D341Med (cell line): Measurements from ENCODE around the gene CD300LD.
"Not testable (repeated sequence)": the region's sequence is repeated elsewhere in the genome, so short reads cannot be mapped to it uniquely, and the experiment has no call there.

Experiments used
- DNase-seq: peaks from one replicate; pipeline ENCODE4 v3.0.0; 2012; ENCODE audit warnings: low spot score

Gene CD300LD

DNA sequence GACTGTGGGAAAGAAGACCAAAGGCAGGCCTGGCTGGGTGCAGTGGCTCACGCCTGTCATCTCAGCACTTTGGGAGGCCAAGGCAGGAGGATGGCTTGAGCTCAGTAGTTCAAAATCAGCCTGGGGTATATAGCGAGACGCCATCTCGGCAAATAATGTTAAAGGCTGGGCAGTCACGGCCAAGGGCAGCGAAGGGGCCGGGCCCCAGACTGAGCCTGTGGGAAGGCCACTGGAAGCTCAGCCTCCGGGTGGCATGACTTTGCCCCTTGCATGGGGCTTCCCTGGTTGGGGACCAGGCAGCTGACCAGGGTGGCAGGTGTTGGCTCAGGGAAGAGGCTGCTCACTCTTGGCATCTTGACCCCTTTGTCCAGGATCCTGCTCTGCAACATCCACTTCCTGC lies 14.0 kb upstream of the CD300LD start:
- DNase-seq, result no peak

- no peak for DNase-seq
Measured at GRCh38 chr17:74605361-74605760, 13.3 kb upstream of the CD300LD start.

- no peak for DNase-seq
Measured at GRCh38 chr17:74604761-74605160, 12.7 kb upstream of the CD300LD start.

DNA sequence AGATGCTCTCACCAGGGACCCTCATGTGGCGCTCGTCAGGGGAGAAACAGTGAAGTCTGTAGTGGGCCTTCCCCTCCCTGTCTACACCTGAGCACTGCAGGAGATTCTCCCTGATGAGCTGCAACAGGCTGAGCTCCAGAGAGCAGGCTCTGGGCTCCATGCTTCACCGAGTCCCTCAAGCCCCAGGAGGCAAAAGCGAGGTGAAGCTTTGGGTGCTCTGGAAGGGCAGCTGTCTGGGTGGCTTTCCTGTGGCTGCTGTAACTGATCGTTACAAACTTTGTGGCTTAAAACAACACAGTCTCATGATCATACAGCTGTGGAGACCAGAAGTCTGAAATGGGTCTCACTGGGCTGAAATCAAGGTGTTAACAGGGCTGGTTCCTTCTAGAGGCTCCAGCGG lies 12.1 kb upstream of the CD300LD start:
- DNase-seq, result no peak

GRCh38 chr17:74603746-74604145 lies 11.7 kb upstream of the CD300LD start:
- no peak for DNase-seq

DNA sequence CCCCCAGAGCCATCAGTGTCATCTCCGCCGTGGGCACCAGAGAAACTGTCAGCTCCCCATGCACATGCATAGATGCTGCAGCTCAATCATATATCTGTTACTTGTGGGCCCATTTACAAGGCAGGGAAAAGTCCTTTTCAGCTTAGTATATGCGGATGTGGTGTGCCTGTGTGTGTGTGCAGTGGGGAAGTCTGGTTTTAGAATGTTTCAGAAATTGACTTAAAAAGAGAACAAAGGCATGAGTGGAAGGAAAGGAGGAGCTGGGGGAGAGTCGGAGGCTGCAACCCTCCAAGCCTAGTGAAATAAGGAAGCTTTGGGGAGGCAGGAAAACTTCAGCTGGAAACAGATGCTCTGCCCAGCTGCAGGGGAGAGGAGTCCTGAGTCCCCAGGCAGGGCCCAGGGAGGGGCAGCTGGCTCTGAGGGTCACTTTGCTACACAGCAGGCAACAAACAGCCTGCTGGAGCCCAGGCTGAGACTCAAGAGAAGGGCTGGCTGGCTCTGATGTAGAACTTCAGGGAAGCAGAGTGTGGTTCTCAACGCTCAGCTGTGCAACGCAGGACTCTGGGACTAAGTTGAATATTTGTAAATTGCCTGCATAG lies 11.1 kb upstream of the CD300LD start:
- DNase-seq, result no peak

- DNase-seq, result peak; percentile 74
Measured at GRCh38 chr17:74601944-74602572, 10.0 kb upstream of the CD300LD start.

GRCh38 chr17:74599448-74599939 lies 7.4 kb upstream of the CD300LD start:
- DNase-seq, result no peak

GRCh38 chr17:74599023-74599399 lies 6.9 kb upstream of the CD300LD start:
- DNase-seq, result no peak

GRCh38 chr17:74598346-74599022 lies 6.4 kb upstream of the CD300LD start:
- no peak for DNase-seq

- no peak for DNase-seq
Measured at GRCh38 chr17:74597069-74597790, 5.1 kb upstream of the CD300LD start.

DNA sequence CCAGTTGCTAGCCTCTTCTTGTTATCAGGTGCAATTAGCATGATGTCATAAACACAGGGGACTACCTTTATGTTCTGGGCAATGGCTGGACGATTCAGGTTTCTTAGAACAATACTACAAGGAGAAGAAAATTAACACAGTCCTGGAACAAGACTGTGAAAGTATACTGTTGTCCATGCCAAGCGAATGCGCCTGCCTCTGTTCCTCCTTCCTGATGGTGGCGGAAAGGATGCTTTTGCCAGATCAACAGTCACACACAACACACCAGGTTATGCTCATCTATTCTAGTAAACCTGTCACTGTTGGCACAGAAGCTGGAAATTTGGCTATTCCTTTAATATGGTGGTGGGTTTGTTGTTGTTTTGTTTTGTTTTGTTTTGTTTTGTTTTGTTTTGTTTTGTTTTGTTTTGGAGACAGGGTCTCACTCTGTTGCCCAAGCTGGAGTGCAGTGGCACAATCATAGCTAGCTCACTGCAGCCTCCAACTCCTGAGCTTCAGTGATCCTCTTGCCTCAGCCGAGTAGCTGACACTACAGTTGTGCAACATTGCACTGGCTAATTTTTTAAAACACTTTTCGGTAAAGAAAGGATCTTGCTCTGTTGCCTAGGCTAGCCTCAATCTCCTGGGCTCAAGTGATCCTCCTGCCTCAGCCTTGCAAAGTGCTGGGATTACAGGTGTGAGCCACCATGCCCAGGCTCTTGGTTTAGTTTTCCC lies 3.1 kb upstream of the CD300LD start:
- DNase-seq, result no peak

- no peak for DNase-seq
Measured at GRCh38 chr17:74591503-74591902, 580 bp downstream of the CD300LD start.

DNA sequence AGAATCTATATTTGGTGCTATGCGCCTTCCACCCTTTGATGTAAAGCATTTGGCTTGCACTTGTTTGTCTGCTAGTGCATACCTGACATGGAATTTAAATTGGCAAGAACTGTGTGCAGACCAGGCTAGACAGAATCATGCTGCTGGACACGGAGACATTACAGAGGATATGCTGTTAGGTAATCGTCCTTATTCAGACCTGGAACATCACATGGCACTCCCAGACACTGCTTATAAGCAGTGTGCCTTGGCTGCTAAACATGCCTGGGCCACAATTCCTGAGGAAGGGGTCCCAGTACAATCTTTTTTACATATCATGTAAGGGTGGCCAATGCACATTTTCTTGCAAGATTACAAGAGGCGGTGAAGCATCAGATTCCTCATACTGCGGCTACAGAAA lies 6.4 kb downstream of the CD300LD start:
- DNase-seq, result no peak

GRCh38 chr17:74584292-74585060 lies 7.6 kb downstream of the CD300LD start:
- no peak for DNase-seq

DNA sequence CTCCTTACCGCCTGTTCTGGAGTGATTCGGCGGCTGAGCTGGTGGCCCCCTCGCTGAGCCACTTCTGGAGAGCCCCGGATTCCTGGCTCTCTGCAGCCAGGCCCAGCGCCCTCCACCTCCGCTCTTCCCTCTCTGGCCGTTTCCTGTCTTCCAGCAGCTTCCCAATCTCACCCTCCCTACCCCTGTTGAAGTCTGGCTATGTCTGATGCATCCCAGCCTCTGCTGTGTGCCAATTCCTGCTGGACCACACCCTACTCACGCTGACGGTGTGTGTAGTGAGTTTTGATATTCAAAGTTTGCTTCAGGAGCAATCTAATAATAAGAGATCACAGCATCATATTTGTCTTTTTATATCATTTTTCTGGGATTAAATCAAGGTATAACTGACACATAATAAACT lies 9.4 kb downstream of the CD300LD start:
- DNase-seq, result no peak

DNA sequence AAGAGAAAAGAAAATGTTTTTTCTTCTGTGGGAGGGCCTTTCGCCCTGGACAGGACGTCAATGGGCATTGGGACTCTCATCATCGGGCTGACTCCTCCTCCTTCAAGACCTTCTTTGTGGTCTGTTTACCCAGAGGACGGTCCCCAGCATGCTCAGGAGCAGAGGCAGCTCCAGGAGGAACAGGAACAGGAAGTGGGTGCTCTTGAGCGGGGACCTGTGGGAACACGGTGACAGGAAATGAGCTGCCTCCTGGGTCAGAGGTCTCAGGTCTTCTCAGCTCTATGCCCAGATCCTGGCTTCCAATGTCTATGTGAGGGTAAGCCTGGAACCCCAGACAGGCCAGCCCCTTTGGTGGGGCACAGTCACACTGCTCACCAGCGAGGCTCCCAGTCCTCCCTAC lies 12.2 kb downstream of the CD300LD start:
- no peak for DNase-seq

DNA sequence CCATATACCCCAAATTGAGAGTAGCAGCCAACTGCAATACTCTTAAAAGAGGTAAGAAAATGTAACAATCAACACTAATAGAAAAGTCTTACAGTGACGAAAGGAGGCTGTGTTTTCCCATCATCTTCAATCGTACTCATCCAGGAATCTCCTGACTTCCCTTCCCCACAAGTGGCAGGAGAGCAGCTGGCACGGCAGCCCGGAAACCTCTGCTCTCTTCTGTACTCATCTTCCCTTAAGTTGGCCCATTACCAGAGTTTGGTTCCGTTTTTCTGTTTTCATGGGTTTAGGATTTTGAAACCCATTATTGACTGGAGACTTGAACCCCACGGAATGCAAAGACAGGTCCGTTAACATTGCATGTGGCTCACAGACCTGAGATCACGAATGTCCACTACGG lies 13.1 kb downstream of the CD300LD start:
- DNase-seq, result no peak

DNA sequence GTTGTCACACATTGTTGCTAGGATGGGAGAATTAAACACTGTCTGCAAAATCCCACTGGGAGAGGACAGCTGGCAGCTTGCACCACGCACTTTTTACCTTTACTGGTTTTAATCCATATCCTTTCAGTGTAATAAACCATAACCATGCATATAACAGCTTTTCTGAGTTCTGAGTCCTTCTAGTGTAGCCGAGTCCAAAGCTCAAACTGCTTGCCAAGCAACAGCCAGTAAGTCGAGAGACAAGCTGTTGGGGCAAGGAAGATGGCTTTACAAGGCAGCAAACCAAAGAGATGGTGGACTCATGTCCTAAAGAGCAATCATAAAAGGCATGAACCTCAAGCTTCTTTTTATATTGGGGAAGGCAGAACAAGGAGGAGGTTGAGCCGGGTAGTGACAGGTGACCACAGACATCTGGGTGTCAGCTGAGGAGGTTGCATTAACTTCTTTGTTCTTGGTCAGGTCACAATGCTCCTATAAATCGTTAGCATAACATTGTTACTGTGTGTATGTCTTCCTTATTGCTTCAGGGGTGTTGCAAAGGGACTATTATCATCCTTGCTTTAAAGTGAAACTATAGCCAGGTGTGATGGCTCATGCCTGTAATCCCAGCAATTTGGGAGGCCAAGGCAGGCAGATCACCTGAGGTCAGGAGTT lies 17.5 kb downstream of the CD300LD start:
- DNase-seq, result no peak

DNA sequence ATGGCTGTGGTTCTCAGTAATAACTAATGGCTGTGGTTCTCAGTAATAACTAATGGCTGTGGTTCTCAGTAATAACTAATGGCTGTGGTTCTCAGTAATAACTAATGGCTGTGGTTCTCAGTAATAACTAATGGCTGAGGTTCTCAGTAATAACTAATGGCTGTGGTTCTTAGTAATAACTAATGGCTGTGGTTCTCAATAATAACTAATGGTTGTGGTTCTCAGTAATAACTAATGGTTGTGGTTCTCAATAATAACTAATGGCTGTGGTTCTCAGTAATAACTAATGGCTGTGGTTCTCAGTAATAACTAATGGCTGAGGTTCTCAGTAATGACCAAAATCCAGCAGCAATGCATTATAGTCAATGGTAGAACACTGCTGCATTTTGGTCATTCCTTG lies 18.4 kb downstream of the CD300LD start:
- not testable (repeated sequence) for DNase-seq

- no peak for DNase-seq
Measured at GRCh38 chr17:74573169-74573568, 18.9 kb downstream of the CD300LD start.
